ENCODE measurements around the gene C1QTNF12.

- TF ChIP-seq POLR2AphosphoS5 (IDR thresholded peaks at IDR 0.05; ENCODE audit: low read depth) (peak; percentile 34; the same call in 1 of the 2 replicates), SPI1 (IDR thresholded peaks at IDR 0.05; ENCODE audit: borderline replicate concordance, low read depth) (no peak), GABPA (IDR thresholded peaks at IDR 0.05; ENCODE audit: low read depth) (0 out of 2 replicates have a peak, but pooled peaks have one; percentile 9)
- TF ChIP-seq, protein P1, sequence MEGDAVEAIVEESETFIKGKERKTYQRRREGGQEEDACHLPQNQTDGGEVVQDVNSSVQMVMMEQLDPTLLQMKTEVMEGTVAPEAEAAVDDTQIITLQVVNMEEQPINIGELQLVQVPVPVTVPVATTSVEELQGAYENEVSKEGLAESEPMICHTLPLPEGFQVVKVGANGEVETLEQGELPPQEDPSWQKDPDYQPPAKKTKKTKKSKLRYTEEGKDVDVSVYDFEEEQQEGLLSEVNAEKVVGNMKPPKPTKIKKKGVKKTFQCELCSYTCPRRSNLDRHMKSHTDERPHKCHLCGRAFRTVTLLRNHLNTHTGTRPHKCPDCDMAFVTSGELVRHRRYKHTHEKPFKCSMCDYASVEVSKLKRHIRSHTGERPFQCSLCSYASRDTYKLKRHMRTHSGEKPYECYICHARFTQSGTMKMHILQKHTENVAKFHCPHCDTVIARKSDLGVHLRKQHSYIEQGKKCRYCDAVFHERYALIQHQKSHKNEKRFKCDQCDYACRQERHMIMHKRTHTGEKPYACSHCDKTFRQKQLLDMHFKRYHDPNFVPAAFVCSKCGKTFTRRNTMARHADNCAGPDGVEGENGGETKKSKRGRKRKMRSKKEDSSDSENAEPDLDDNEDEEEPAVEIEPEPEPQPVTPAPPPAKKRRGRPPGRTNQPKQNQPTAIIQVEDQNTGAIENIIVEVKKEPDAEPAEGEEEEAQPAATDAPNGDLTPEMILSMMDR (IDR thresholded peaks at IDR 0.05; ENCODE audit: insufficient read depth, low read length) = no peak
- TF ChIP-seq, protein P2, sequence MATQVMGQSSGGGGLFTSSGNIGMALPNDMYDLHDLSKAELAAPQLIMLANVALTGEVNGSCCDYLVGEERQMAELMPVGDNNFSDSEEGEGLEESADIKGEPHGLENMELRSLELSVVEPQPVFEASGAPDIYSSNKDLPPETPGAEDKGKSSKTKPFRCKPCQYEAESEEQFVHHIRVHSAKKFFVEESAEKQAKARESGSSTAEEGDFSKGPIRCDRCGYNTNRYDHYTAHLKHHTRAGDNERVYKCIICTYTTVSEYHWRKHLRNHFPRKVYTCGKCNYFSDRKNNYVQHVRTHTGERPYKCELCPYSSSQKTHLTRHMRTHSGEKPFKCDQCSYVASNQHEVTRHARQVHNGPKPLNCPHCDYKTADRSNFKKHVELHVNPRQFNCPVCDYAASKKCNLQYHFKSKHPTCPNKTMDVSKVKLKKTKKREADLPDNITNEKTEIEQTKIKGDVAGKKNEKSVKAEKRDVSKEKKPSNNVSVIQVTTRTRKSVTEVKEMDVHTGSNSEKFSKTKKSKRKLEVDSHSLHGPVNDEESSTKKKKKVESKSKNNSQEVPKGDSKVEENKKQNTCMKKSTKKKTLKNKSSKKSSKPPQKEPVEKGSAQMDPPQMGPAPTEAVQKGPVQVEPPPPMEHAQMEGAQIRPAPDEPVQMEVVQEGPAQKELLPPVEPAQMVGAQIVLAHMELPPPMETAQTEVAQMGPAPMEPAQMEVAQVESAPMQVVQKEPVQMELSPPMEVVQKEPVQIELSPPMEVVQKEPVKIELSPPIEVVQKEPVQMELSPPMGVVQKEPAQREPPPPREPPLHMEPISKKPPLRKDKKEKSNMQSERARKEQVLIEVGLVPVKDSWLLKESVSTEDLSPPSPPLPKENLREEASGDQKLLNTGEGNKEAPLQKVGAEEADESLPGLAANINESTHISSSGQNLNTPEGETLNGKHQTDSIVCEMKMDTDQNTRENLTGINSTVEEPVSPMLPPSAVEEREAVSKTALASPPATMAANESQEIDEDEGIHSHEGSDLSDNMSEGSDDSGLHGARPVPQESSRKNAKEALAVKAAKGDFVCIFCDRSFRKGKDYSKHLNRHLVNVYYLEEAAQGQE (IDR thresholded peaks at IDR 0.05; ENCODE audit: insufficient replicate concordance, low read depth) = no peak
Measured at GRCh38 chr1:1230656-1231399, 15.7 kb downstream of the C1QTNF12 start.

Measured in HL-60 (cell line).